Prostate gland (tissue), 2 donors: ENCODE data around the gene GRIN1.

Experiments
- CTCF ChIP-seq, 4 experiments: fragments of 200-600 bp in 2 of 4; fragments of 450-650 bp in 2 of 4; sonication (generic) in 2 of 4; IDR thresholded peaks; 1 replicate in 3 of 4; 2 replicates in 1 of 4; pipeline ENCODE4 v1.5.1; 2016 to 2019; ENCODE audit warnings: antibody characterized with exemption in 4 of 4, mild to moderate bottlenecking in 2 of 4, moderate library complexity in 2 of 4
- POLR2AphosphoS5 ChIP-seq: sonication (generic); formaldehyde crosslinking; IDR thresholded peaks from one replicate; pipeline ENCODE4 v1.6.1; 2017; ENCODE audit warnings: antibody characterized with exemption

DNA sequence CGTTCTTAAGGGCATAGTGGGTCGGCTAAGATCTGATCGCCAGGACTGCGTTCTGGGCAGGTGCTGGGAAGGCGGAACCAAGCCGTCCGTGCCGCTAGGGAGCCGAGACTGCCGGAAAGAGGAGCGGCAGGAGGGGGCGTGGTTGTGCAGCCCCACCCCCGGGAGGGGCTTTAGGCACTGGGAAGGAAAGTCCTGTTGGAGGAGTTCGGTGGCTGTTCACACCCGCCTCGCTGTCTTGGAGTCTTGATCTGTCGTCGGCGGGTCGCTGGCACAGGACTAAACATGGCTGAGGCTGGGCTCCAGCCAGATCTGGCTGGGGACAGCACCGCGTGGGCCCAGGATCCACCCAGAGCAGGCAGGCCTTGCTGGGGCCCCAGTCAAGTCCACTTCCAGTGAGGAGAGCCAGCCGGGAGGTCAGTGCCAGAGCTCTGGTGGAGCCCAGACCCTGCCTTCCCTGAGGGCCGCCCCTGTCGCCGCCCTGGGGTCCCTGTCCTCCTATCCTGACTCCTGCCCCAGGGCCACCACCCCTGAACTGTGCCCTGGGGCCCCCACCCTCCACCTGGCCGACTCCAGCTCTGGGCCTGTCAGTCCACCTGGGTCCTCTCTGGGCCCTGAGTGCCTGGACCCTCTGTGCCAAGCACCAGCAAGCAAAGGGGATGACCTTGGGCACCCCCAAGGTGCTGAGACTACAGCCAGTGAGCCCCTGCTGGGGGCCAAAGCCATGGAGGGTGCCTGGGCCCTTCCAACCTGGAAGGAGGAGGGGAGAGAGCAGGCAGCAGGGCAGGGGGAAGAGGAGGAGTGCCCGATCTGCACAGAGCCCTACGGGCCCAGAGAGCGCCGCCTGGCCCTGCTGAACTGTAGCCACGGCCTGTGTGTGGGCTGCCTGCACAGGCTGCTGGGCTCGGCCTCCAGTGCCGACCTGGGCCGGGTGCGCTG lies 78.6 kb downstream of the GRIN1 start:
- TF ChIP-seq CTCF (IDR thresholded peaks at IDR 0.05) (peak in 2 of 4 experiments; percentile 39 to 56), POLR2AphosphoS5 (peak; percentile 90)
